Limb (tissue), 2 donors: Measurements from ENCODE around the gene MYO15B.

Experiments
- DNase-seq, 2 donors: peaks; one replicate each; pipeline ENCODE4 v3.0.0-alpha.2; 2016; ENCODE audit errors: extremely low spot score in 2 of 2

The MYO15B gene

DNA sequence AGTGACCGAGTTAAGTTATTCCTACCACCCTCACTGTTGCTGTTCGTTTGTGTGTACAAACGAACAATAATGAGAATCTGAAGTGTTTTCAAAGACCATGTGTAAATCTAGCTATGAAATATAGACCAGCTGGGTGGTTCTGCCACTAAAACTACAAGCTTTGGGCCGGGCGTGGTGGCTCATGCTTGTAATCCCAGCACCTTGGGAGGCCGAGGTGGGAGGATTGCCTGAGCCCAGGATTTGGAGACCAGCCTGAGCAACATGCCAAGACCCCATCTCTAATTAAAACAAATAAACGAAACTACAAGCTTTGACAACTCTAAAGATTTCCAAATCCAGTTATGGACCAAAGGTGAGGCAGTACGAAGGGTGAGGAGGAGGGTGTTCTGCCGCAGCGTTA lies 78.4 kb downstream of the MYO15B start:
- DNase-seq: no peak

DNA sequence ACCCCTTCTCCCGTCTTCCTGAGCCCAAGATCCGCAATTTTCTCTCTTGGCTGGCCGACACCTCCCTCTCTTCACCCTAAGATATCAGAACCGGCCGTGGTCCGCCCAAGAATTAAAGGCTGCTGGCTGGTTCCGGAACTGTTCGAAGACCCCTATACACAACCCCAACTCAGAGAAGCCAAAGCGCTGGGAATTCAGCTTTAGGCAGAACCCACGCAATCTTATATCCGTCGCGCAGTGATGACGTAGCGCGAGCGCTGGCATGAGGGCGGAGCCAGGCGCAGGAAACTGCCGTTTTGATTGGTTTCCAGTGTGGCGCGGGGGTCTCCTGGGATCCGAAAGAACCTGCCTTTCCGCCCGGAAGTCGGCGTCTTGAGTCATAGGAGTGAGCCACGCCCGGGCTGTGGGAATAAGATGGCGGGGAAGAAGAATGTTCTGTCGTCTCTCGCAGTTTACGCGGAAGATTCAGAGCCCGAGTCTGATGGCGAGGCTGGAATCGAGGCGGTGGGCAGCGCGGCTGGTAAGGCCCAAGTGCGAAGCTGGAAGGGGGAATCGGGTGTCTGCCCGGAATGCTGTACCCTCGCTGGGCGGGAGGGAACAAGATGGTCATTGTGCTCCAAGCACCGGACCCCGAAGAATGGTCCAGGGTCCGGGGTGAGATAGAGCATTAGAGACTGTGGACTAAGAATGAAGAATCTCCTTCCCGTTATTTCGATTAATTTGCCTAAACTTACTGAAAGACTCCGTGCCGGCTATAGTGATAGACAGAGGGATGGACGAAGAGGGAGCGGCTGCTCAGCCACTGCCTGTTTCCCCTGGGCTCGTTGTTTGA lies 79.6 kb downstream of the MYO15B start, which contains the start of the genes RECQL5 and SAP30BP:
Gene RECQL5, minus strand, starts transcription at position 196 of the 832 bp plus-strand sequence. CDS start 597 bp downstream, outside the sequence.
Gene SAP30BP, plus strand, starts transcription at position 380 of the 832 bp plus-strand sequence. Its CDS starts 35 bp downstream, at position 415.
- DNase-seq: peak; percentile 98

DNA sequence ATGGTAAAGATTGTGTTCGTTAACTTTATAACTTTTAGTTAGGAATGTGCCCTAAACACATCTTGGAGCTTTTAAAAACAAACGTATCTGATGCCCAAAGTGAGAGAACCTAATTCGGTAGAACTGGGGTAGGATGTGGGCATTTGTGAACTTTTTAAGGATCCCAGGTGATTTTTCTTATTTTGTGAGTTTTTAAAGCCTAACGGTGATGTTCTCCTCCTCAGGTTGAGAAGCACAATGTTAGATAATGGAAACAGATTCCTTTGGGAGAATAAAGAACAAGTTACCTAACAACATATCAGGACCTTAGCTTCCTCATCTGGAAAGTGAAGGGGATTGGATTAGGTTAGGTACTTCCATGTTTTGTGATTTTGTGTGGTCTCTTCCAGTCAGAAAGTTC lies 80.2 kb downstream of the MYO15B start:
- no peak for DNase-seq

DNA sequence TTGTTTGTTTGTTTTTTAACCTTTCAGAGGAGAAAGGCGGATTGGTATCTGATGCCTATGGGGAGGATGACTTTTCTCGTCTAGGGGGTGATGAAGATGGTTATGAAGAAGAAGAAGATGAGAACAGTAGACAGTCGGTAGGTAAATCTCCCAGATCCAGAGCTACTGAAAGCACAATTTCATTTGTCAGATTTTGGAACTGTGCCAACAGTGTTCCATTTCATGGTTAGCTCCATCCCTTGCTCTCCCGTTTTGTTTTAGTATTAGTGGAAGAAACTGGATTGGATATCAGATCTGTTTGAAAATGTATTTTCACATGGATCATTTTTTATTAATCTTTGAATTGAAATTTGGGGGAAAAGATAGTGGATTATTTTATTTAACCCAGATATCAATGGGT lies 80.9 kb downstream of the MYO15B start:
- no peak for DNase-seq

DNA sequence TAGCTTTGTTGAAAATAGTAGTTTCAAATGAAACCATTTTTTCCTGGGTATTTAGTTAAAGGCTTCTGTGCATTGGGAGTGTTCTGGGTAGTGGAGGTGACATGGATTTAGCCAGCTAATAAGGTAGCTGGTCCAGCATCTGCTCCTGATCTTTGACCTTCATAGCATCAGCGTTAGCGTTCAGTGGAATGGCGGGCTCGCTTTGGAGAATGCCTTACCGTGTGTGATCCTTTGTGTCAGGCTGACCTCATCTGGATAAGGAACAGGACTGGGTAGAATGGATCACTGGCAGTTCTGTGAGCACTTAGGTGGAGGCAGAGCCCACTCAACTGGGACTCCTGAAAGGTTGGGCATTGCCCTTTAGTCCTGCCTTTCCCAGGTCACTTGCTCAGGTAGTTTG lies 83.3 kb downstream of the MYO15B start:
- DNase-seq: no peak

DNA sequence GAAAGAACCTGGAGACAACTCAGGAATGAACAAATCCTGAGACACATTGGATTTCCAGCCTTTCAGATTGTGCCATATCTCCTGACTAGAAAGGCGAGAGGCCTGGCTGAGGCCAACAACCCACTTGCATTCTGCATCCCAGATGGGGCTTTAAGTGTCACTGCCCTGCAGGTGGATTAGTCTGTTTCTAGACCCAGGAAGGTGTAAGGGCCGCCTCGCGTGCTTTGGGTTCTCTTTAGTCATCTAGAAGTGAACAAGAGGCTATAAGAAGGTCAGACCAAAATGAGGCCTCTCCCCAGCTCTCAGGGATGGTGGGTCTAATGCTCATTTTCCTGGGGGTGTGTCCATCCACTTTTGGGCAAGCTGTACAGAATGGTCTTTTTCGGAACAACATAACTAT lies 84.4 kb downstream of the MYO15B start:
- DNase-seq: no peak

DNA sequence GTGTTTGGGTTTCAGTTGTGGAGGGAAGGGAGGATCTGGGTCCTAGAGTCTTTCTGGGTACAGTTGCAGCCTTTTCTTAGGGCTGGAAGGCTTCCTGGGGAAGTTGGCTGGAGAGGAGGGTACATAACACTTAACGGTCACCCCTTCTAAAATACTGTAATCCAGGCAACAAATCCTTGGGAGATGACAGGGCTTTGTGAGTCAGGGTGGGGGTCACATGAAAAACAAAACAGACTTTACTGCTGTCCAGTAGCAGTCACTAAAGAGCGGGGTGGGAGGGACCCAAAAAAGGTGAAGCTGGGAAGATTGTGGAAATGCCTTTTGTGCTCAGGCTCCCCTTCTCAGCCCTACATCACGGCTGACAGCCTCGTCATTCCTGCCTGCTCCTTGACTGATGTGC lies 85.9 kb downstream of the MYO15B start:
- no peak for DNase-seq
